ENCODE data around the gene PBXIP1.

PBXIP1 gene, protein sequence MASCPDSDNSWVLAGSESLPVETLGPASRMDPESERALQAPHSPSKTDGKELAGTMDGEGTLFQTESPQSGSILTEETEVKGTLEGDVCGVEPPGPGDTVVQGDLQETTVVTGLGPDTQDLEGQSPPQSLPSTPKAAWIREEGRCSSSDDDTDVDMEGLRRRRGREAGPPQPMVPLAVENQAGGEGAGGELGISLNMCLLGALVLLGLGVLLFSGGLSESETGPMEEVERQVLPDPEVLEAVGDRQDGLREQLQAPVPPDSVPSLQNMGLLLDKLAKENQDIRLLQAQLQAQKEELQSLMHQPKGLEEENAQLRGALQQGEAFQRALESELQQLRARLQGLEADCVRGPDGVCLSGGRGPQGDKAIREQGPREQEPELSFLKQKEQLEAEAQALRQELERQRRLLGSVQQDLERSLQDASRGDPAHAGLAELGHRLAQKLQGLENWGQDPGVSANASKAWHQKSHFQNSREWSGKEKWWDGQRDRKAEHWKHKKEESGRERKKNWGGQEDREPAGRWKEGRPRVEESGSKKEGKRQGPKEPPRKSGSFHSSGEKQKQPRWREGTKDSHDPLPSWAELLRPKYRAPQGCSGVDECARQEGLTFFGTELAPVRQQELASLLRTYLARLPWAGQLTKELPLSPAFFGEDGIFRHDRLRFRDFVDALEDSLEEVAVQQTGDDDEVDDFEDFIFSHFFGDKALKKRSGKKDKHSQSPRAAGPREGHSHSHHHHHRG

DNA sequence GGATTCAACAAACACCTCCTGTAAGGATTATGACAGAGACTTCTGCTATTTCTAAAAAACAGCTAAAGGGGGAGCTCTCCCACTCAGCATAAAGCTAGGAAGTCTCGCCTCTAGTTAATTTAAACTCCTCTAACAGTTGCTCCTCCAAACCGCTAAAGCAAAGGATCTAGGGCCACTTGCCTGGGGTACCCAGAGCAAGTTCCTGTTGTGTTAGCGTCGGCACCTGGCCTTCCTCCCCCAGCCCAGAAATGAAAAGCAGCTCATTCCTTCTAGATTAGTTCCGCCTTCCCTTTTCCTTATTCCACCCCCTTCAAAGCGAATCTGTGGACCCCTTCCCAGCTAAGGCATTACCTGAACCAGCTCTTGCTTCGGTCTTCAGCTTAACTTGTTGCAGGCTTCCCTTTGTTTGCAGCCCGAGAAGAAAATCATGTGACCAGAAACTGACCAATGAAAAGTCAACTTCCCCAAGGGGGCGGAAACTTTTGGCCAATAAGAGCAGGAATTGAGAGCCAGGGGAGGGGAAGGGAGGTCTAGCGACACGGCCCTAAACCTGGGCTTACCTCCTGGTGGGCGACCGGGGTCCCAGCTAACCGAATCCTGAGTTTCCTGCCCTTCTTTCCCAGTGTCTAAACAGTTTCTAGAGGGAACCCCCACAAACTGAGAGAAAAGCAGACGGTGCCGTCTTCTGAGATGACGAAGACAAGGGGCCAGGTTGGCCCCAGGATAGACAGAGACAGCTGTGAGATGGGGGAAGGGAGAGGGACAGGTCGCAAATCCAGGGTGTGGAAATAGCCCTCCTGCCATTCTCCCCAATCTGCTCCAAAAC lies at the start of gene PBXIP1:
Gene PBXIP1 (minus strand): TSS at position 382 of the 826 bp plus-strand sequence. CDS start 2,378 bp downstream, outside the sequence.
- DNase-seq: peak; percentile 93
- in situ Hi-C loops (cut with HindIII; ENCODE audit: low pct_ligation_motif_present, low pct_unique_long_range_greater_than_20kb, low sequenced_read_pairs): no loop called here

DNA sequence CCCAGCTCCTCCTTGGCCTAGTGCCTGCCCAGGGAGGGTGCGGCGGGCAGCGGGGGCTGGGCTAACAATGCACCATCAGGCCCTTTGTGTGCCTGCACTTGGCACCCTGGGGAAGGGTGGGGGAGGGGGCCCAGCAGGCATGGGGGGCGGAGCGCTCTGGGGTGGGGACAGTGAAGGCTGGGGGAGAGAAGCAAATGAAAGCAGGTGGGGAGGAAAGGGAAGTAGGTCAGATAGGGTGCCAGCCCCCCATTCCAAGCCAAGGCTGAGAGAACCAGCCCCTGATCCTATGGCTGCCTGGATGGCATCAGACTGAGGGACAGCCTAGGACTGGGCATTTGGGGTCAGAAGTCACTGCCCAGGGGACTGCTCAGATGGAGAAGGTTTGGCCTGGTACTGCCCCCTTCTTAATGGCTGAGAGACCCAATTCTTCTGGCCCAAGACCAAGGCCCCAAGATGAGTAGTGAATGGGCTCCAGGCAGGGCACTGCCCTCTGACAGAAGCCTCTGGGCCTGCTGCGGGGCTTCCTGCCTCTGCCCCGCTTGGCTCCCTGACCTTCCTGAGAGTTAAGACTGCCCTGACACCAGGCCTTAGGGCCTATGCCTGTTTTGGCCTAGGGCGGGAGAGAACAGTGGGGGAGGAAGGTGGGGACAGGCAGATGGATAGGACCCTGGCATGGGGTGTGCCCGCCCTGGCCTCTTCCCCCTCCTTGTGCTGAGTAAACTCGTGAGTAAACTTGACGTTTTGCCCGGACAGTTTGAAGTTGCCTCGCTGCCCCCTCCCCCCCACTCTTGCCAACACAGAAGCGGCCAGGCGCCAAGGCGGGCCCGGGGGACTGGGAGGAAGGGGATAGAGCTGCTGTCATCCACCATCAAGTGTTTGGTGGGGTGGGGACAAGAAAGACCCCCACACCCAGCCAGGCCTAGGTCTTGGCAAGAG lies 49.4 kb upstream of the PBXIP1 start:
- in situ Hi-C loops (cut with HindIII; ENCODE audit: low pct_ligation_motif_present, low pct_unique_long_range_greater_than_20kb, low sequenced_read_pairs): no loop called here
- no peak for DNase-seq

DNA sequence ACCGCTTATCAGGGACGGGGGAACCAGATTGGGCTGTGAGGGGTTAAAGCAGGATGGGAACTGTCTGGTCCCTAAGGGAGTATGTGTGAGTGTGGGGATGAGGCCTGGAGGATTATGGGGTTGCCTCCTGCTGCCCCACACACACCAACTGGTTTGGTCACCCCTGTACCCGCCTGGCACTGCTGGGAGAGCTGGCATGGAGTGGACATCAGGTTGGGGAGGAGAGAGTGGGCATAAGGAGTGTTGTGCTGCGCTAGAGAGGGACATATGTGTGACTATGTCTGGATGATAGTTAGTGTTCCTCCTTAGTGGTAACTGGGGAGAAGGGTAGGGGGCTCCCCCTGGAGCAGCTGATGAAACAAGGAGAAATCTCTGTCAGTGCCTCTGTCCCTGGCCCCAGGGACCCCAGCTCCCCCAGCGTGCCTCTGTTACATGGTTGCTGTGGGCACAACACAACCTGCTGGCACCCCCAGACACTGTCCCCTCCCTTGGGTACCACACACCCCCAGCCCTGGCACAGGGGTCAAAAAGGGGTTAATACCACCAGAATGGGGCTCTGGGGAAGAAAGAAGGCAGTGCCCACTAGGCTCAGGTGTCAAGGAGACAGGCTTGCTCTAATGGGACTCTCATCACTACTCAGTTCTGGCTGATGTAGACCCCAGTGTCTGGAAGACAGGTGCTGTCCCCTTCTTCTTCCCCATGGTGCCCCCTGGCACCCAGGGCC lies 48.6 kb upstream of the PBXIP1 start:
- DNase-seq: no peak
- in situ Hi-C loops (cut with HindIII; ENCODE audit: low pct_ligation_motif_present, low pct_unique_long_range_greater_than_20kb, low sequenced_read_pairs): no loop called here

GRCh38 chr1:155003766-155004351 lies 48.0 kb upstream of the PBXIP1 start:
- peak; percentile 81 for DNase-seq
- in situ Hi-C loops (cut with HindIII; ENCODE audit: low pct_ligation_motif_present, low pct_unique_long_range_greater_than_20kb, low sequenced_read_pairs): no loop called here

GRCh38 chr1:155003227-155003765 lies 47.4 kb upstream of the PBXIP1 start:
- in situ Hi-C loops (cut with HindIII; ENCODE audit: low pct_ligation_motif_present, low pct_unique_long_range_greater_than_20kb, low sequenced_read_pairs): no loop called here
- DNase-seq: peak; percentile 37

GRCh38 chr1:155002464-155003226 lies 46.7 kb upstream of the PBXIP1 start, which contains the start of gene ZBTB7B:
Gene ZBTB7B (plus strand): TSS chr1:155002802. CDS start chr1:155014661, 11,859 bp downstream.
- in situ Hi-C loops (cut with HindIII; ENCODE audit: low pct_ligation_motif_present, low pct_unique_long_range_greater_than_20kb, low sequenced_read_pairs): no loop called here
- peak; percentile 40 for DNase-seq

GRCh38 chr1:155001675-155002463 lies 46.0 kb upstream of the PBXIP1 start:
- DNase-seq: peak; percentile 99
- in situ Hi-C loops (cut with HindIII; ENCODE audit: low pct_ligation_motif_present, low pct_unique_long_range_greater_than_20kb, low sequenced_read_pairs): no loop called here

GRCh38 chr1:155001425-155001674 lies 45.5 kb upstream of the PBXIP1 start:
- no peak for DNase-seq

GRCh38 chr1:155000726-155001424 lies 45.0 kb upstream of the PBXIP1 start:
- DNase-seq: peak; percentile 94
- in situ Hi-C loops (cut with HindIII; ENCODE audit: low pct_ligation_motif_present, low pct_unique_long_range_greater_than_20kb, low sequenced_read_pairs): no loop called here

More at GRCh38 chr1:155001425-155001674, 45.5 kb upstream of the PBXIP1 start:
- in situ Hi-C loops (cut with HindIII; ENCODE audit: low pct_ligation_motif_present, low pct_unique_long_range_greater_than_20kb, low sequenced_read_pairs): no loop called here

DNA sequence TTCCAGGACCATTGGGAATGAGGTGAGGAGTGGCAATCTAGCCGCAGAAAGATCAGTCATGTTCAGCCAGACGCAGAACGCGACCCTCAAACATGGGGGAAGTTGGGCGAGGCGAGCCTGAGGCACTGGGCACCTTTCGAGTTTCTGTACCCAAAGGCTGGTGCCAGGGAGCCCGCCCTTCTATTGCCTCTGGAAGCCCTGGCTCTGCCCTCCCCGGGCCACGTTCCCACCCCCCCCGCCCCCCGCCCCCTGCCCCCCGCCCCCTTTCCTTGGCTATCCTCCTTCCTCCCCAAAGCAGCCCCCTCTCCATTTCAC lies 44.5 kb upstream of the PBXIP1 start:
- in situ Hi-C loops (cut with HindIII; ENCODE audit: low pct_ligation_motif_present, low pct_unique_long_range_greater_than_20kb, low sequenced_read_pairs): no loop called here
- DNase-seq: no peak

DNA sequence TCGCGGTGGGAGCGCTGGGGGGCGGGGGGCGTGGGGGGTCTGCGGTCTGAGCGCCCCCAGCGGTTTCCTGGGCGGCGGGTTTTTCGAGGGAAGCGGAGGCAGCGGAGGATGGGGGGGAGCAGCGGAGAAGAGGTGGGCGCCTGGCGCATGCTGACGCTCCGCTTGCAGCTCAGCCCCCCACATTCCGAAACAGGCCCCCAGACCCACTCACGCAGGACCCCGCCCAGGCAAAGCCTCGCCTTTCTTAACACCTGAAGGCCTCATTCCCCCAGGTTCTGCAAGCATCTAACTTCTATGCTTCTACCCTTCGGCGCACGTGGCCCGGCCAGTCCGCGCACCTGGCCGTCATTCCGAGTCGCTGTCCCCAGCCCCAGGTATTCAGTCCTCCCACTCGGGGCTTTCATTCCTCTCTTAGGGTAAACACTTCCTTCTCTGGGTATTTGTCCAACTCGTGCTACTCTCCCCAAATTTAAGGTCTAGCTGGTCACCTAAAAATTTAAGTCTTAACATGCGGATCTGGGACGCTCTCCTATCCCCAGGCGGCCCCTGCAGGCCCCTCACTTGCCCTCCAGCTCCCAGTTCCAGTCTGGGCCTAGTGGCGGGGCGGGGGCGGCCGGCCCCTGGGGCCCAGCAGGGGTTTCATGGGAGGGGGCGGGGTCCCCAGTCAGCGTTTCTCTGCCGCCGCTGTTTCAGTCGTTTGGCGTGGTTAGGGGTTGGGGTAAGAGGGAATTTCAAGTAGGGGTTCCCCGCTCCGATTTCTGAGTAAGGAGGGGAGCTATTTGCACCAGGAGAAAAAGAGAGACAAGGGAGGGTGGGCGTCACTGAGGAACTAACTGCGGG lies 43.9 kb upstream of the PBXIP1 start:
- no peak for DNase-seq
- in situ Hi-C loops (cut with HindIII; ENCODE audit: low pct_ligation_motif_present, low pct_unique_long_range_greater_than_20kb, low sequenced_read_pairs): no loop called here

- peak; percentile 76 for DNase-seq
- in situ Hi-C loops (cut with HindIII; ENCODE audit: low pct_ligation_motif_present, low pct_unique_long_range_greater_than_20kb, low sequenced_read_pairs): no loop called here
Observed at GRCh38 chr1:154998818-154999570, 43.1 kb upstream of the PBXIP1 start.

- no peak for DNase-seq
- in situ Hi-C loops (cut with HindIII; ENCODE audit: low pct_ligation_motif_present, low pct_unique_long_range_greater_than_20kb, low sequenced_read_pairs): no loop called here
Observed at GRCh38 chr1:154998201-154998780, 42.4 kb upstream of the PBXIP1 start.

Measured in ACHN (cell line).